ENCODE results near the gene RHBDL2. TPM values are rescaled to one million over a fixed set of nuclear protein-coding genes. Genes with fewer than 3 reads are reported as not detected.
"Not testable (repeated sequence)": the region's sequence is repeated elsewhere in the genome, so short reads cannot be mapped to it uniquely, and the experiment has no call there.

RHBDL2 gene
- total and polyA plus RNA-seq, 12 donors = 0.07 to 0.69 (median 0.28) TPM; not detected in 5

- peaks cover 15 to 23% of the 10 kb centered on the region in 2 donors for H3K4me1 ChIP-seq (replicated peaks in 1 of 2)
- H3K36me3 ChIP-seq (replicated peaks in 1 of 2) = no peaks in the 10 kb centered on the region
- H3K27me3 ChIP-seq = no peaks in the 10 kb centered on the region
- TF ChIP-seq POLR2A (IDR thresholded peaks at IDR 0.05) (no peak), CTCF (IDR thresholded peaks at IDR 0.05) (no peak)
- H3K27ac ChIP-seq = peak overlapping the region in 2 of 5 donors; percentile 84 to 90
- DNase-seq = no peak
- no peak overlapping the region for H3K4me3 ChIP-seq
- WGBS, 4 donors = 58 to 88% (median 81%) methylated on average over 2 of the region's 2 CpGs
- no peaks in the 10 kb centered on the region for H3K9me3 ChIP-seq (replicated peaks in 1 of 3)
- intact Hi-C loops (cut with DNase I) = loop anchor here in 1 of 2 donors (5.0 kb wide), 1 partner anchor 118 kb away; the partner anchor contains the start of gene MYCBP
These were observed 48.3 kb upstream of the RHBDL2 start for GRCh38 chr1:38989979-38990378.

GRCh38 chr1:38979380-38979779, 37.8 kb upstream of the RHBDL2 start:
- H3K36me3 ChIP-seq (replicated peaks in 1 of 2); H3K4me3 ChIP-seq; H3K4me1 ChIP-seq (replicated peaks in 1 of 2); H3K27me3 ChIP-seq; intact Hi-C loops (cut with DNase I); H3K27ac ChIP-seq; DNase-seq; H3K9me3 ChIP-seq (replicated peaks in 1 of 3): not testable (repeated sequence)
- WGBS, 4 donors = 48 to 66% (median 54%) methylated on average over 1 of the region's 1 CpG

GRCh38 chr1:38978245-38978542, 36.6 kb upstream of the RHBDL2 start:
- DNase-seq; H3K36me3 ChIP-seq (replicated peaks in 1 of 2); H3K27ac ChIP-seq; H3K27me3 ChIP-seq; intact Hi-C loops (cut with DNase I); H3K4me1 ChIP-seq (replicated peaks in 1 of 2); H3K9me3 ChIP-seq (replicated peaks in 1 of 3); H3K4me3 ChIP-seq: not testable (repeated sequence)
- 85 to 98% (median 91%) methylated on average over 5 to 6 of the region's 6 CpGs for WGBS, 4 donors

- H3K4me3 ChIP-seq; H3K9me3 ChIP-seq (replicated peaks in 1 of 3); DNase-seq; H3K27me3 ChIP-seq; H3K27ac ChIP-seq; H3K36me3 ChIP-seq (replicated peaks in 1 of 2); intact Hi-C loops (cut with DNase I); H3K4me1 ChIP-seq (replicated peaks in 1 of 2): not testable (repeated sequence)
- 77 to 89% (median 84%) methylated on average over 9 to 12 of the region's 12 CpGs for WGBS, 4 donors
These were observed 36.0 kb upstream of the RHBDL2 start for GRCh38 chr1:38977399-38978244.

GRCh38 chr1:38973659-38974437, 32.2 kb upstream of the RHBDL2 start:
- 68 to 84% (median 80%) methylated on average over 12 to 13 of the region's 13 CpGs for WGBS, 4 donors
- TF ChIP-seq POLR2A (IDR thresholded peaks at IDR 0.05) = no peak
- TF ChIP-seq CTCF (IDR thresholded peaks at IDR 0.05) = no peak
- Histone ChIP-seq H3K4me1 (replicated peaks in 1 of 2) (no peaks in the 10 kb centered on the region), H3K27ac (no peak overlapping the region), H3K27me3 (no peaks in the 10 kb centered on the region), H3K9me3 (replicated peaks in 1 of 3) (peaks cover 0 to 4% (median 0%) of the 10 kb centered on the region in 3 donors), H3K36me3 (replicated peaks in 1 of 2) (no peaks in the 10 kb centered on the region), H3K4me3 (no peak overlapping the region)
- intact Hi-C loops (cut with DNase I) = no loop called here
- no peak for DNase-seq

GRCh38 chr1:38973145-38973544, 31.5 kb upstream of the RHBDL2 start:
- H3K36me3 ChIP-seq (replicated peaks in 1 of 2); DNase-seq; intact Hi-C loops (cut with DNase I); H3K27me3 ChIP-seq; H3K9me3 ChIP-seq (replicated peaks in 1 of 3); H3K27ac ChIP-seq; H3K4me1 ChIP-seq (replicated peaks in 1 of 2); H3K4me3 ChIP-seq: not testable (repeated sequence)
- WGBS, 4 donors = 52 to 73% (median 64%) methylated on average over 5 to 6 of the region's 6 CpGs
